Measurements from ENCODE around the gene SEL1L3.

DNA sequence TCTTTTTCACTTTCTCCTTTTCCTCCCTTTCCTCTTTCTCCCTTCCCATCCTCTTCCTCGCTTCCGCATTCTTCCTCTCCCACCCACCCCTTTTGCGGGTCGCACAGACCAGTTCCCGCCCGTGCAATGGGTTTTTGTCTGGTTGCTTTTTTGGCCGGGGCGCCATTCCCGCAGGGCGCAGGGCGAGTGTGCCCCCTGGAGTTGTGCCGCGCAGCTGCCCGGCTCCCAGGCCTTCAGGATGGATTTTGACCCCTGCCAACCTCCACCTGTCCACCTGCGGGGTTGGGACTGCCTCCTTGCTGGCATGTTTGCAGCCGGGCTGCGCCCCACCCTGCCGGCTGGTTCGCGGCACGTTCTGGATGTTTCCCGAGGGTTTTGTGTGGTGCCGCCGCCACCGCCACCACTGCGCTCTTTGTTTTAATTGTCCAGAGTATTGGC lies 578 bp upstream of the SEL1L3 start:
- TF ChIP-seq, protein P1, sequence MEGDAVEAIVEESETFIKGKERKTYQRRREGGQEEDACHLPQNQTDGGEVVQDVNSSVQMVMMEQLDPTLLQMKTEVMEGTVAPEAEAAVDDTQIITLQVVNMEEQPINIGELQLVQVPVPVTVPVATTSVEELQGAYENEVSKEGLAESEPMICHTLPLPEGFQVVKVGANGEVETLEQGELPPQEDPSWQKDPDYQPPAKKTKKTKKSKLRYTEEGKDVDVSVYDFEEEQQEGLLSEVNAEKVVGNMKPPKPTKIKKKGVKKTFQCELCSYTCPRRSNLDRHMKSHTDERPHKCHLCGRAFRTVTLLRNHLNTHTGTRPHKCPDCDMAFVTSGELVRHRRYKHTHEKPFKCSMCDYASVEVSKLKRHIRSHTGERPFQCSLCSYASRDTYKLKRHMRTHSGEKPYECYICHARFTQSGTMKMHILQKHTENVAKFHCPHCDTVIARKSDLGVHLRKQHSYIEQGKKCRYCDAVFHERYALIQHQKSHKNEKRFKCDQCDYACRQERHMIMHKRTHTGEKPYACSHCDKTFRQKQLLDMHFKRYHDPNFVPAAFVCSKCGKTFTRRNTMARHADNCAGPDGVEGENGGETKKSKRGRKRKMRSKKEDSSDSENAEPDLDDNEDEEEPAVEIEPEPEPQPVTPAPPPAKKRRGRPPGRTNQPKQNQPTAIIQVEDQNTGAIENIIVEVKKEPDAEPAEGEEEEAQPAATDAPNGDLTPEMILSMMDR (IDR thresholded peaks at IDR 0.05; ENCODE audit: low read depth, low read length): peak; percentile 51
- TF ChIP-seq EZH2phosphoT487 (IDR thresholded peaks at IDR 0.05; ENCODE audit: low read depth): no peak
